Gastroesophageal sphincter (tissue), 4 donors: ENCODE data around the gene GRID2. TPM values are rescaled to one million over a fixed set of nuclear protein-coding genes. Genes with fewer than 3 reads are reported as not detected.

Experiments
- ATAC-seq: fragments of 150-250 bp; one replicate; pipeline ENCODE4 v1.9.1; 2016; ENCODE audit warnings: mild to moderate bottlenecking, moderate library complexity
- H3K27ac ChIP-seq, 4 donors: fragments of 200-600 bp; sonication (generic) in 3 of 4; 1 replicate in 3 of 4; 2 replicates in 1 of 4; pipeline ENCODE4 v1.5.1; 2016 to 2019
- H3K27me3 ChIP-seq: fragments of 200-600 bp; sonication (generic); one replicate; pipeline ENCODE4 v1.5.1; 2019
- H3K36me3 ChIP-seq, 2 donors: fragments of 200-600 bp; sonication (generic); one replicate each; pipeline ENCODE4 v1.5.1; 2019; ENCODE audit warnings: control low read depth in 1 of 2
- H3K4me1 ChIP-seq, 3 donors: fragments of 200-600 bp; sonication (generic); 1 replicate in 2 of 3; 2 replicates in 1 of 3; pipeline ENCODE4 v1.5.1; 2016 to 2019; ENCODE audit warnings: control low read depth in 2 of 3
- H3K4me3 ChIP-seq, 2 donors: fragments of 200-600 bp; sonication (generic); one replicate each; pipeline ENCODE4 v1.5.1; 2019; ENCODE audit warnings: mild to moderate bottlenecking in 1 of 2, moderate library complexity in 1 of 2
- H3K9me3 ChIP-seq, 3 donors: fragments of 200-600 bp; sonication (generic); one replicate each; pipeline ENCODE4 v1.5.1; 2017 to 2019; ENCODE audit warnings: control low read depth in 2 of 3
- CTCF ChIP-seq, 4 experiments: fragments of 200-600 bp in 2 of 4; fragments of 450-650 bp in 2 of 4; sonication (generic) in 1 of 4; IDR thresholded peaks; one replicate each; pipeline ENCODE4 v1.5.1; 2017 to 2019; ENCODE audit warnings: antibody characterized with exemption in 4 of 4, mild to moderate bottlenecking in 2 of 4, moderate library complexity in 2 of 4
- EP300 ChIP-seq: sonication (generic); formaldehyde crosslinking; IDR thresholded peaks from one replicate; pipeline ENCODE4 v1.6.1; 2017; ENCODE audit warnings: antibody characterized with exemption, mild to moderate bottlenecking
- POLR2A ChIP-seq, 2 donors: fragments of 450-650 bp; IDR thresholded peaks; one replicate each; pipeline ENCODE4 v1.6.1; 2017; ENCODE audit warnings: antibody characterized with exemption in 2 of 2, mild to moderate bottlenecking in 2 of 2, moderate library complexity in 1 of 2
- POLR2AphosphoS5 ChIP-seq: sonication (generic); formaldehyde crosslinking; IDR thresholded peaks from one replicate; pipeline ENCODE4 v1.6.1; 2017; ENCODE audit warnings: antibody characterized with exemption
- WGBS, 2 donors: methylation state at CpG; one replicate each; pipeline ENCODE4 v1.1.5; 2018; ENCODE audit warnings: low coverage in 1 of 2; 5-methylcytosine and 5-hydroxymethylcytosine counted together
- total RNA-seq, 4 donors: library from RNA; depleted of rRNA; stranded (reverse); fragments of >200 nt; gene quantifications; one replicate each; pipeline ENCODE4 v1.1.0, GENCODE V29; 2016

GRID2 gene
- total RNA-seq, 4 donors from 2014 or later, result 0.81 TPM; not detected in 3

DNA sequence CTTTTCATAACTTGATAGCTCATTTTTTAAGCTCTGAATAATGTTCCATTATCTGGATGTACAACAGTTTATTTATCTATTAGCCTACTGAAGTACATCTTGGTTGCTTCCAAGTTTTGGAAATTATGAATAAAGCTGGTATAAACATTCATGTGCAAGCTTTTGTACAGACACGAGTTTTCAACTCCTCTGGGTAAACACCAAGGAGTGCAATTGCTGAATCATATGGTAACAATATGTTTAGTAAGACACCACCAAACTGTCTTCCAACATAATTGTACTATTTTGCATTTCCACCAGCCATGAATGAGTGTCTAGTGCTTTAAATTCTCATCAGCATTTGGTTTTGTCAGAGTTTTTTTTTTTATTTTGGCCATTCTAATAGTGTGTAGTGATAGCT lies 1258.1 kb downstream of the GRID2 start:
- Histone ChIP-seq H3K27ac (no peak overlapping the region), H3K36me3 (no peaks in the 10 kb centered on the region), H3K27me3 (no peaks in the 10 kb centered on the region), H3K9me3 (no peaks in the 10 kb centered on the region), H3K4me1 (no peaks in the 10 kb centered on the region), H3K4me3 (no peak overlapping the region)
- WGBS, 2 donors, result 14 to 28% methylated on average over 1 of the region's 1 CpG
- TF ChIP-seq POLR2AphosphoS5 (no peak), POLR2A (IDR thresholded peaks at IDR 0.05) (no peak), EP300 (no peak), CTCF (IDR thresholded peaks at IDR 0.05) (no peak)
- ATAC-seq, result no peak

GRCh38 chr4:93568758-93569157 lies 1265.0 kb downstream of the GRID2 start:
- no peak overlapping the region for H3K4me3 ChIP-seq
- H3K4me1 ChIP-seq, result no peaks in the 10 kb centered on the region
- H3K27ac ChIP-seq, result no peak overlapping the region
- no peak for TF ChIP-seq CTCF (IDR thresholded peaks at IDR 0.05)
- TF ChIP-seq EP300, result no peak
- no peak for TF ChIP-seq POLR2A (IDR thresholded peaks at IDR 0.05)
- TF ChIP-seq POLR2AphosphoS5, result no peak
- ATAC-seq, result no peak
- no peaks in the 10 kb centered on the region for H3K36me3 ChIP-seq
- no peaks in the 10 kb centered on the region for H3K9me3 ChIP-seq
- H3K27me3 ChIP-seq, result no peaks in the 10 kb centered on the region
- 76 to 81% methylated on average over 2 to 4 of the region's 4 CpGs for WGBS, 2 donors

- ATAC-seq, result no peak
- no peak for TF ChIP-seq CTCF (IDR thresholded peaks at IDR 0.05)
- no peak for TF ChIP-seq EP300
- TF ChIP-seq POLR2A (IDR thresholded peaks at IDR 0.05), result no peak
- no peak for TF ChIP-seq POLR2AphosphoS5
- Histone ChIP-seq H3K27ac (no peak overlapping the region), H3K4me1 (no peaks in the 10 kb centered on the region), H3K27me3 (no peaks in the 10 kb centered on the region), H3K36me3 (no peaks in the 10 kb centered on the region), H3K4me3 (no peak overlapping the region), H3K9me3 (no peaks in the 10 kb centered on the region)
Measured at GRCh38 chr4:93573285-93573684, 1269.5 kb downstream of the GRID2 start.

DNA sequence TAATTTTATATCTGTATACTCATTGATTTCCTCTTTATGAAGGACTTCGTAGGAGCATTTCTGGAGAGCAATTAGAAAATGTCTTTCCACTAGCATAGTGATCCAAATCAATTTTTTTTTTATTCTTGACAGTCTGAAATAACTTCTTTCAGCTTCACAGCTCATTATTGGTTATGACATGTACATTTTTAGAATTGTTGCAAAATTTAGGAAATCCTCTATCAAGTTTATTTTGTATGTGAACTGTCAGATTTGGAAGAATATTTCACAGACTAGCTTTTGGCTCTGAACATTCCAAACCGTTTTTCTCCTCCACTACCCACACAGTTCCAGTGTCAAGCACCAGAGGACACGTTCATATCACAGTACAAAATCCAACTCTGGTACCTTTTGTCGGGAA lies 1275.2 kb downstream of the GRID2 start:
- Histone ChIP-seq H3K27ac (no peak overlapping the region), H3K4me3 (no peak overlapping the region), H3K4me1 (no peaks in the 10 kb centered on the region), H3K36me3 (no peaks in the 10 kb centered on the region), H3K27me3 (no peaks in the 10 kb centered on the region), H3K9me3 (peaks cover 0 to 5% (median 0%) of the 10 kb centered on the region in 3 donors)
- WGBS, 2 donors, result 62 to 83% methylated on average over 2 to 4 of the region's 4 CpGs
- no peak for TF ChIP-seq POLR2A (IDR thresholded peaks at IDR 0.05)
- TF ChIP-seq POLR2AphosphoS5, result no peak
- TF ChIP-seq EP300, result no peak
- TF ChIP-seq CTCF (IDR thresholded peaks at IDR 0.05), result no peak
- no peak for ATAC-seq

GRCh38 chr4:93605163-93605562 lies 1301.4 kb downstream of the GRID2 start:
- 67 to 100% methylated on average over 1 of the region's 1 CpG for WGBS, 2 donors
- no peak for TF ChIP-seq CTCF (IDR thresholded peaks at IDR 0.05)
- TF ChIP-seq POLR2AphosphoS5, result no peak
- no peak for TF ChIP-seq EP300
- TF ChIP-seq POLR2A (IDR thresholded peaks at IDR 0.05), result no peak
- Histone ChIP-seq H3K27ac (no peak overlapping the region), H3K36me3 (no peaks in the 10 kb centered on the region), H3K9me3 (peaks cover 0 to 13% (median 0%) of the 10 kb centered on the region in 3 donors), H3K4me3 (no peak overlapping the region), H3K4me1 (no peaks in the 10 kb centered on the region), H3K27me3 (no peaks in the 10 kb centered on the region)
- no peak for ATAC-seq
